NB4 (cell line): ENCODE results near the gene CALM1.

Source experiments
- CTCF ChIP-seq: IDR thresholded peaks from one replicate; pipeline ENCODE4 v1.5.1; 2012; ENCODE audit warnings: low read depth, low read length
- POLR2A ChIP-seq: IDR thresholded peaks from 2 replicates; pipeline ENCODE4 v1.6.1; 2011; ENCODE audit warnings: mild to moderate bottlenecking; ENCODE audit not compliant: insufficient read length; ENCODE audit errors: extremely low read depth

GRCh38 chr14:90378249-90378648 lies 18.6 kb upstream of the CALM1 start:
- no peak for TF ChIP-seq CTCF
- TF ChIP-seq POLR2A: no peak
